ENCODE measurements around the gene FRAT1. TPM values are rescaled to one million over a fixed set of nuclear protein-coding genes. Genes with fewer than 3 reads are reported as not detected.

The FRAT1 gene
- total RNA-seq, 1 donor from 2014 or later, result 1.4 TPM

Other genes starting within 250 kb of the FRAT1 start
- 0.23 TPM in 1 of 2 replicates, not detected in the other for gene SLIT1, start 133.3 kb upstream of the FRAT1 start, total RNA-seq
- gene ARHGAP19, start 26.6 kb upstream of the FRAT1 start, total RNA-seq, result 9.0 and 9.2 TPM in 2 replicates
- gene FRAT2, start 15.5 kb downstream of the FRAT1 start, total RNA-seq, result 7.4 and 7.8 TPM in 2 replicates
- 45.0 and 52.1 TPM in 2 replicates for gene RRP12, start 82.1 kb downstream of the FRAT1 start, total RNA-seq
- gene PGAM1, start 106.9 kb downstream of the FRAT1 start, total RNA-seq, result 706 and 719 TPM in 2 replicates
- 37.9 and 38.6 TPM in 2 replicates for gene EXOSC1, start 126.7 kb downstream of the FRAT1 start, total RNA-seq
- 51.1 and 53.5 TPM in 2 replicates for gene ZDHHC16, start 126.9 kb downstream of the FRAT1 start, total RNA-seq
- gene MMS19, start 179.2 kb downstream of the FRAT1 start, total RNA-seq, result 84.4 and 97.2 TPM in 2 replicates
- gene UBTD1, start 179.7 kb downstream of the FRAT1 start, total RNA-seq, result 73.1 and 81.9 TPM in 2 replicates